GM18508 (cell line): ENCODE data around the gene UACA.

ENCODE experiments used
- ATAC-seq: cut with Tn5 transposase; IDR thresholded peaks from one replicate; pipeline ENCODE4 v1.9.1; 2021; ENCODE audit warnings: moderate number of reproducible peaks; ENCODE audit not compliant: insufficient read depth, unreplicated experiment

The UACA gene

GRCh38 chr15:70714015-70714414, 49.3 kb downstream of the UACA start:
- ATAC-seq, result no peak

GRCh38 chr15:70712271-70712670, 51.1 kb downstream of the UACA start:
- no peak for ATAC-seq

DNA sequence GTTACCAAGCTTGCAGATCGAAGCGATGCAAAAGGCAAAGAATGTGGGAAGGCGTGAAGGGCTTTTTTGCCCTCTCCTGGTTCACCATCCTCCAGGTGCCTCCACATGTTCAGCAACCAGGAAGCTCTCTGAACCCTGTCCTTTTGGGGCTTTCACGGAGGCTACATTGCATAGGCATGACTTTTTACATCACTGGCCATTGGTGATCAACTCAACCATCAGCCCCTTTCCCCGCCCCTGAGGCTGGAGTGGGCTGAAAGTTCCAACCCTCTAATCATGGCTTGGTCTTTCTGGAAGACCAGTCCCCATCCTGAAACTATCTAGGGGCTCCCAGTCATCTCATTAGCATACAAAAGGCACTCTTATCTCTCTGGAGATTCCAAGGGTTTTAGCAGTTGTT, 52.6 kb downstream of the UACA start:
- ATAC-seq, result no peak

GRCh38 chr15:70708839-70709238, 54.5 kb downstream of the UACA start:
- no peak for ATAC-seq

DNA sequence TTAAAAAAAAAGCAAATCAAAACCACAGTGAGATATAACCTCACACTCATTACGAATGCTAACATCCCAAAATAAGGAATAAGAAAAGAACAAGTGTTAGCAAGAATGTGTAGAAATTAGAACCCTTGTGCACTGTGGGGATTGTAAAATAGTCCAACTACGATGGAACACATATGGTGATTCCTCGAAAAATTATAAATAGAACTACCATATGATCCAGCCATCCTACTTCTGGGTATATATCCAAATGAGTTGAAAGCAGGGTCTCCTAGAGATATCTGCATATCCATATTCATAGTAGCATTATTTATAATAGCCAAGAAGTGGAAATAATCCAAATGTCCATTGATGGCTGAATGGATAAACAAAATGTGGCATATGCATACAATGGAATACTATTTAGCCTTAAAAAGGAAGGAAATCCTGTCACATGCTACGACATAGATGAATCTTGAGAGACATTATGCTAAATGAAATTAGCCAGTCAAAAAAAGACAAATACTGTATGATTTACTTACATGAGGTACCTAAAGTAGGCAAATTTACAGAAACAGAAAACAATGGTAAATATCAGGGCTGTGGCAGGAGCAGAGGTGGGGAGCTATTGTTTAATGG, 55.6 kb downstream of the UACA start:
- ATAC-seq, result no peak

DNA sequence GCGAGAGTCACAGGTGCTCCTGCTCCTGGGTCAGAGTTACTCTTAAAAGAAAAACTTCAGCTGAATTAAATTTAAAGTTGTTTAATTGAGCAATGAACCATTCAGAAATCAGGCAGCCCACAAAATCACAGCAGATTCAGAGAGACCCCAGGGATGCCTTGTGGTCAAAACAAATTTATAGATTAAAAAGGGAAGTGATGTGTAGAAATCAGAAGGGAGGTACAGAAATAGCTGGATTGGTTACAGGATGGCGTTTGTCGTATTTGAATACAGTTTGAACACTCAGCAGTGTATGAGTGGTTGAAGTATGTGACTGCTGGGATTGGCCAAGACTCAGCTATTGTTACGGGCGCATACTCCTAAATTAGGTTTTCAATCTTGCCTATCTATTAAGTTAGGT, 58.6 kb downstream of the UACA start:
- ATAC-seq, result no peak

GRCh38 chr15:70704166-70704565, 59.2 kb downstream of the UACA start:
- no peak for ATAC-seq

GRCh38 chr15:70703096-70703878, 60.1 kb downstream of the UACA start:
- no peak for ATAC-seq

DNA sequence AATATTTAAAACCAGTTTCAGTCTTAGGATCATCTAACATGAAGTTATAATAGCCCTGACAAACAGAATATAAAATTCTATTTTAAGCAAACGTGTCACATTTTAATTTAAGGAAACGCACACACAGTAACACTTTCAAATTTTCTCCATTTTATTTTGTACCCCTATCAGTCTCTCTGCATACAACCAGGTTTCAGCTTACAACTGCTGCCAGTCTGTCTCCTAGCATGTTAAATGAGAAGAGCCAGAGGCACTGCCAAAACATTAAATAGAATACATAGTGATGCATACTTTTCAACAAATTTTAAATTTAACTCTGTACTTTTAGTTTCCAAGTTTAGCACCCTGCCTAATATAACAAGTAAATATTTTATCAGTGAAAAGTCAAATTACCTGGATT, 60.8 kb downstream of the UACA start:
- no peak for ATAC-seq

DNA sequence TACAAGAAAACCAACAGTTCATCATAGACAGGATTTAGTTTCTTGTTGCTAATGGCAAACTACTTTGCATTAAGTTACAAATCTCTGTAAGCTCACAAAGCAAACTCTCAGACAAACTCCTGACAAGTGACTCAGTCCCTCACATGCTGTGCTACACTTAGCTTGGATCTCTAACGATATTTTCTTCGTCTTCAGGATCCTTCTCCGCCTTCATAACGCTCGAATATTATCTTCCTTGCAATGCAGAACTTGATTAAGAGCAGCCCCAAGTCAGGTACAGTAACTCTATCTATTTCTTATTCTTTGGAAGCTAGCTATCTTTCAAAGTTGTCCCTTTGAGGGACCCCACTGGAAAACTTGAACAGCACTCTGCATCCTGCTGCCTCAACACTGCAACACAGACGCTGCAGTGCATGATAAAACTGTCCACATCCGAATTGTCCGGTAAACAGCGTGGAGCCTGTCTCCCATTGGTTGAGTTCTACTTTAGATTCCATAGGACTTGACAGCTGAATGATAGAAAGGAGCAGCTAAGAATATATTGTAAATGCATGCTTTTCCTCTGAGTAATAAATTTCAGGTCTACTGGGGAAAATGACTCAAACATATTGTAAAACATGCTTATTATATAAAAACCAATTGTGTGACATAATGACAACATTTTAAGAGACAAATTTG, 61.3 kb downstream of the UACA start:
- no peak for ATAC-seq

DNA sequence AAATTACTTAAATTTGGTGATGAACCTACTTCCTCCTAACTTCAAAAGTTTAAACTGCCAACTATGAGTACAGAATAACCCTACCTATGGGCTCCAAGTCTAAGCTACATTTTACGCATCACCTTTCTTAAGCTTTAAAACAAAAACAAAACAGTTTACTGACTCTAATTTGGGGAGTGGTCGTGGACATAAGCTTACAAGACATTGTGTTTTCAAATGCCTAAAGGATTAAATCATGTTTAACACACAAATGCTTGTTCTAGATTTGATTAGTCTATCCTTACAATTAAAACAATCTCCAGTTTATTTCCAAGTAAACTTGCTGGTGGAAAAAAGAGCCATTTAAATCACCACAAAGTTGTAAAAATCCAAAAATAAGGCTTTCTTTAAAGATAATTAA, 62.2 kb downstream of the UACA start:
- no peak for ATAC-seq

DNA sequence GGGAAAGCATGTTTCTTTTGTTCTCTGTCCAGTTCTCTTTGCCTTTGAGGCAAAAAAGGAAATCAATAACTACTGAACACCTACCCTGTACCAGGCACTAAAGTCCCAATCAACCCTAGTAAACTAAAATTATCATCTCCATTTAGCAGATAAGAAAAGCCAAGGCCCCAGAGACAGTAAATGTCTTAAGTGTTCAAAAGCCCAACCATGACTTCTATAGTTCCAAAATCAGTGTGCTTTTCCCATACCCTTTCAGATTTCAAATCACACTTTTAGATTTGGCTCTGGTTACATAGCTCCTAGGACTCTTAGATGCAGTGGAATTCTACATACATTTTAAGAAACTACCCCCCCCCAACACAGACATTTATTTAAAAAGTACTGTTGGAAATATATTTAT, 63.5 kb downstream of the UACA start:
- ATAC-seq, result no peak

DNA sequence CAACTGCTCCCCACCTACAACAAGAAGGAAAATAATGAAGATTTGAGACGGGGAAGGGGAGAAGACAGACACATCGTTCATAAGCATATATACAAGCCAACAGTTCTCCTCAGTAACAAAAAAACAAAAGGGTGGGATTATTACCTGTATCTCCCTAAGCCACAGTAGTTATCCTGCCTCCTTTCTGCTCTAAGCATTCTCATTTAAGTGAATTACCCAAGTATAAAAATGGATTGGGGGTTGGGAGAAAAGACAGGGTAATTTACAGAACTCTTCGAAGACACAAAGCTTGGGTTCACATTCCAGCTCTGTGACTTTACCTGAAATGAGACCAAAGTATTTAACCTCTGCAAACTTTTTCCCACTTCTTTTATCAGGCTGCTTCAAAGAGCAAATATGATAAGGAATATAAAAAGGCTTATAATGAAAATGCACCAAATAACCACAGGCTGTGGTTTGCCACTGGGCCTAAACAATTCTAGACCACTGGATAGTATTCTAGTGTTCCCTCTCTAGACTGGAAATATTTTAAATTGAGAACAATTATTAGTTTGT, 64.4 kb downstream of the UACA start:
- no peak for ATAC-seq

- ATAC-seq, result no peak
Observed at GRCh38 chr15:70698426-70698825, 64.9 kb downstream of the UACA start.

- no peak for ATAC-seq
Observed at GRCh38 chr15:70690491-70691276, 72.7 kb downstream of the UACA start.

GRCh38 chr15:70690021-70690420, 73.3 kb downstream of the UACA start:
- no peak for ATAC-seq

DNA sequence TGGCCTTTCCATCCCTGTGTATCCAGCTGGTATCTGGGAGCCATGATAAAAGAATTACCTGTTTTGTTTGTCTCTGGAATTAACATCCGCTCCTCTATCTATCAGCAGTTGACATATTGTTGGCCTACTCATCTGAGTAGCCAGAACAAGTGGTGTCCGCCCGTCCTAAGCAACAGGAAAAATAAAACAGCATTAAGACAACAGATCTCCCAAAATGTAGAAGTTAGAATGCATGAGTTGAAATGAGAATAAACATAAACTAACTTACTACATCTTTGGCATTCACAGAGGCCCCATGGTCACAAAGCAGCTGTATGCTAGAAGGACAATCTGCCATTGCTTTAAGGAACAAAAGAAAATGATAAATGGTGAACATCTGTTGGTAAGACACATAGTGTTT, 75.9 kb downstream of the UACA start:
- ATAC-seq, result no peak

DNA sequence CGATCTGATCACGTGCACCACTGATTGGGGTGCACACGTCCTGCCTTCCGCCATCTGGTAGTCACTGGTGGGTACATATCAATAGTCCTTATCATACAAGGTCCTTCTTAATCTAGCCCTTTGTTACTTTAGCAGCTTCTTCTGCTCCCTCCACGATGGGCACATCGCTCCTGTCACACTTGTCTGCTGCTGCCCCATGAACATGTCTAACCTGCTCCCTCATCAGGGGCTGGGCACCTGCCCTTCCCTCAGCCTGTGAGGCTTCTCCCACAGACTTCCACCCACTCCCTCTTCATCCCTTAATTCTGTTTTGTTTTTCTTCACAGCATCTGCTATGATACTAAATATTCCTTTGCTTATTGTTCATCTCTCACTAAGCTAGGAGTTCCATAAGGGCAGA, 82.5 kb downstream of the UACA start:
- no peak for ATAC-seq

DNA sequence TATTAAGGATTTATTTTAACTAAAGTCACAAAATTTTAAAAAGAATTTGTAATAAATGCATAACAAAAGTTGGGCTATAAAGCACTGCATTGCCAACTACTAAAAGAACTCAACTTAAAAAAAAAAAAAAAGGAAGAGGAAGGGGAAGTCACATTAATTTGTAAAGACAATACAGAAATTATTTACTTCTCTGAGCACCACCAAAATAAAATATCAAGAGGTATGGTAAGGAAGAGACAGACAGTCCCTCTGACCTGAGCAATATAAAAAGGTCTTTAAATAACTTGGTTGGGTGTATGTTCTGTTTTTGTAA, 83.5 kb downstream of the UACA start:
- ATAC-seq, result no peak

- no peak for ATAC-seq
Observed at GRCh38 chr15:70672081-70672480, 91.3 kb downstream of the UACA start.

DNA sequence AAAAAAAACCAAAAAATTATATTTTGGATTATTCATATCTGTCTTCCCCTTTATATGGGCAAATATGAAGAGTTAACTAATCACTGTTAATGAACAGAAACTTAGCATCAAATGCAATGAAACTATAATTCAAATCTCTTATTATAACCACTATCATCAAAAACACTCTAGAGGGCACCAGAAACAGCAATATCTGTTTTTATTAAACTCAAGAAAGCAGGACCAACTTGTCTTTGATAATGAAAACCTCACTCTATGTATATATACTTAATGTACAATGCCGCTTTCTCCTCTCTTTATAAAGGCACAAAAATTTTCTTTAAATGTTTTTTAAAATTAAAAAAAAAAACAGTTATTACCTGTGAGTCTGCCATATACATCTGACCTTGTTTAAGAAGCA, 92.7 kb downstream of the UACA start:
- no peak for ATAC-seq
